HAP-1 (cell line): ENCODE measurements around the gene ANKRD37.

Experiments used
- DNase-seq, 2 experiments: peaks; one replicate each; pipeline ENCODE4 v3.0.0-alpha.2; 2016 to 2020; ENCODE audit warnings: low spot score in 2 of 2
- H3K27me3 ChIP-seq: fragments of 250-450 bp; sonication (Bioruptor Pico); 2 replicates; pipeline ENCODE4 v1.5.1; 2020; ENCODE audit warnings: low read depth, mild to moderate bottlenecking, moderate library complexity
- H3K36me3 ChIP-seq: fragments of 250-450 bp; sonication (Bioruptor Pico); replicated peaks from 2 replicates; pipeline ENCODE4 v1.5.1; 2020; ENCODE audit warnings: mild to moderate bottlenecking
- H3K4me1 ChIP-seq: fragments of 250-450 bp; sonication (Bioruptor Pico); 2 replicates; pipeline ENCODE4 v1.5.1; 2020; ENCODE audit warnings: mild to moderate bottlenecking
- H3K4me3 ChIP-seq: fragments of 250-450 bp; sonication (Bioruptor Pico); 2 replicates; pipeline ENCODE4 v1.5.1; 2020; ENCODE audit warnings: mild to moderate bottlenecking, moderate library complexity
- H3K9me3 ChIP-seq: fragments of 250-450 bp; sonication (Bioruptor Pico); 2 replicates; pipeline ENCODE4 v1.5.1; 2020; ENCODE audit warnings: mild to moderate bottlenecking, moderate library complexity
- in situ Hi-C: fragments of 300-500 bp; cut with MboI; formaldehyde crosslinking; loops from 3 replicates; pipeline ENCODE4 v1.14.3; 2020; ENCODE audit warnings: low sequenced_read_pairs, inconsistent platforms, mixed read lengths

The ANKRD37 gene

GRCh38 chr4:185364886-185365285 lies 31.8 kb upstream of the ANKRD37 start:
- in situ Hi-C loops = no loop called here
- H3K4me3 ChIP-seq = no peak overlapping the region
- no peaks in the 10 kb centered on the region for H3K36me3 ChIP-seq
- peaks cover 11% of the 10 kb centered on the region for H3K4me1 ChIP-seq
- no peaks in the 10 kb centered on the region for H3K27me3 ChIP-seq
- no peak for DNase-seq
- no peaks in the 10 kb centered on the region for H3K9me3 ChIP-seq

DNA sequence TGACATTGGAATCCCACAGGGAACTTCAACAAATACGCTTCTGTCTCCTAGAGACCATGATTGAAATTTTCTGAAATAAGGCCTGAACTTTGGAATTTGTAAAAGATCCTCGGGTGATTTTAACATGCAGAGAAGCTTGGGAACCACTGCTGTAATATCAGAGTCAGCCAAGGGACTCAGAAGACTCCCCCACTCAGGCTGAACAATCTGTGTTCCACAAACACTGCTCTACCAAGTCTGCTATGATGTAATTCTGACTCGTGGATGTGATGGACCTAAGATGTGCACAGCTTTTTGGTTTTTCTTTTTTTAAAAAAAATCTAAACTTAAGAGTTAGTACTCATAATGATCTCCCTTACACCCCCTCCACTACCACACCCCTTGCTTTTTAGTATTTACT lies 26.9 kb upstream of the ANKRD37 start:
- Histone ChIP-seq H3K9me3 (no peaks in the 10 kb centered on the region), H3K27me3 (no peaks in the 10 kb centered on the region), H3K36me3 (no peaks in the 10 kb centered on the region), H3K4me1 (peaks cover 21% of the 10 kb centered on the region), H3K4me3 (no peak overlapping the region)
- in situ Hi-C loops = no loop called here
- DNase-seq = peak in 1 of 2 experiments; percentile 18

- DNase-seq = peak; percentile 34 to 90
- in situ Hi-C loops = no loop called here
These were observed 26.2 kb upstream of the ANKRD37 start for GRCh38 chr4:185370268-185370949.

DNA sequence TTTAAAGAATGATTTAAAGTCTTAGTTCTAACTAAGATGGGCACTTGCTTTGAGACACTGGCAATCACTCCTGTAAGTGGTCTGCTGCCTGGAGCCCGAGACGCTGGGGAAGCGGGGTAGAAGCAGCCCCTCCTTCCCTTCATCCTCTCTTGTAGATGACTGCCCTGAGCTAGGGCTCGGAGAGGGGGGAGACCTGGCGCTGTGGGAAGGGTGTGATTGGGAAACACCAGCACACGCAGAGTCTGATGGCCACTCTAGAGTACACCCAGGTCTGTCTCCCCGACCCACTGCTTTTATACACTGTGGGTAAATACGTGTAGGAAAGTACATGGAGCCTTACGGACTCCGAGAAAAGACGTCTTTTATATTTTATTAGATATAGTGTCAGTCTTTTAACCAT lies 24.9 kb upstream of the ANKRD37 start:
- Histone ChIP-seq H3K9me3 (no peaks in the 10 kb centered on the region), H3K36me3 (no peaks in the 10 kb centered on the region), H3K4me3 (no peak overlapping the region), H3K27me3 (no peaks in the 10 kb centered on the region), H3K4me1 (peaks cover 16% of the 10 kb centered on the region)
- in situ Hi-C loops = no loop called here
- no peak for DNase-seq

More at GRCh38 chr4:185370268-185370949, 26.2 kb upstream of the ANKRD37 start:
- H3K9me3 ChIP-seq = no peaks in the 10 kb centered on the region
- H3K27me3 ChIP-seq = no peaks in the 10 kb centered on the region
- no peaks in the 10 kb centered on the region for H3K36me3 ChIP-seq
- H3K4me1 ChIP-seq = peaks cover 21% of the 10 kb centered on the region
- H3K4me3 ChIP-seq = no peak overlapping the region

GRCh38 chr4:185374027-185374426 lies 22.6 kb upstream of the ANKRD37 start:
- in situ Hi-C loops = no loop called here
- Histone ChIP-seq H3K9me3 (no peaks in the 10 kb centered on the region), H3K36me3 (no peaks in the 10 kb centered on the region), H3K4me3 (no peak overlapping the region), H3K4me1 (peaks cover 20% of the 10 kb centered on the region), H3K27me3 (no peaks in the 10 kb centered on the region)
- DNase-seq = no peak

DNA sequence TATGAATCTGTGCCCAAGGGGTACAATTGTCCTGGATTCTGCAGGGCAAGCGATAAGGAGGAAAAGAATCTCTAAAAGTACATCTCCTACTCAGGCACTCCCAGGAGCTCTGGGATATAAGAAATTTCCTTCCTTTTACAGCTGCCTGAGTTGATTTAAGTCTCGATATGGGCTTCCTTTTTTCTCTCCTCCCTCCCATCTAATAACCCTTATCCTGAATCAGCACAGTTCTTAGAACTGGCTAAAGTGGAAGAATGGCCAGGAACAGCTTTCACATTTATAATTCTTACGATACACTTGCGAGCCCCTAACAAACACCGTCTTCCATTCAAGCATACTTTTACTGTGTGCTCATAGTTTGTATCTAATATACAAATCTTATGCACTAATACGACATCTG lies 22.1 kb upstream of the ANKRD37 start:
- no peaks in the 10 kb centered on the region for H3K9me3 ChIP-seq
- no peak for DNase-seq
- H3K27me3 ChIP-seq = no peaks in the 10 kb centered on the region
- in situ Hi-C loops = no loop called here
- H3K36me3 ChIP-seq = no peaks in the 10 kb centered on the region
- H3K4me1 ChIP-seq = peaks cover 17% of the 10 kb centered on the region
- H3K4me3 ChIP-seq = no peak overlapping the region

- H3K4me3 ChIP-seq = no peak overlapping the region
- DNase-seq = no peak
- H3K36me3 ChIP-seq = no peaks in the 10 kb centered on the region
- in situ Hi-C loops = no loop called here
- H3K4me1 ChIP-seq = peaks cover 14% of the 10 kb centered on the region
- H3K27me3 ChIP-seq = no peaks in the 10 kb centered on the region
- H3K9me3 ChIP-seq = 0 out of 2 replicates have a peak, but pooled peaks cover 3% of the 10 kb centered on the region
These were observed 18.4 kb upstream of the ANKRD37 start for GRCh38 chr4:185378264-185378663.

DNA sequence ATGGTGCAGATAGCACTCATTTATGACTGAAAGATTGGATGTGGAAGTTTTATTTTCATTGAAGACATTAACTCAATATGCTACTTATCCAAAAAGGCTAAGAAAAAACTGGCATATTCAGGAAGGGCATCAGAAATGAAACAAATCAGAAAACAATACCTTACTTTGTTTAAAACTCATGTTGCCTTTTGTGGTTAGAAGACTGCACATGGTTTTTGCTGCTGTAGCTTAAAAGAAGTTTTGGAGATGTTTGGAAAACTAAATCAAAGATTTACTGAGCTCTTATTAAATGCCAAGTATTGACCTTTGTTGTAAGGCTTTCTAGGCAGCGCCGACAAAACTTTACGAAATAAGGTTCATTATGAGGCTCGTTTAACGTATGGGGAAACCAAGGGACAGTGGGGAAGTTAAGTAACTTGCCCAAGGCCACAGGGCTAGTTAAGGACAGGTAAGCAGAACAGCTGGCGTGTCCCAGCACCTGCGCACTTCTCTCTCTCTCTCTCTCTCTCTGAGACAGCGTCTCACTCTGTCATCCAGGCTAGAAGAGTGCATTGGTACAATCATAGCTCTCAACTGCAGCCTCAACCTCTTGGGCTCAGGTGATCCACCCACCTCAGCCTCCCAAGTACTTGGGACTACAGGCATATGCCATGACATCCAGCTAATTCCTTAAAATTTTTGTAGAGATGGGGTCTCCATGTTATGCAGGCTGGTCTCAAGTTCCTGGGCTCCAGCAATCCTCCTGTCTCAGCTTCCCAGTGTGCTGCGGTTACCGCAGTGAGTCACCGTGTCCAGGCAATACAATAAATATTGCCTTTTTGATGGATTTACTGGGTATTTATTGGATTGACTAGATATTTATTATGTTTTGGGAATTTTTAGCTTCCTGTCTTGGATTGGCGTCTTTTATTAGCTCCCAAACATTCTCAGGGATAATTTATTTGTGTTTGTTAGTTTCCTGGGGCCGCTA lies 17.0 kb upstream of the ANKRD37 start:
- in situ Hi-C loops = no loop called here
- H3K36me3 ChIP-seq = no peaks in the 10 kb centered on the region
- 0 out of 2 replicates have a peak, but pooled peaks cover 3% of the 10 kb centered on the region for H3K9me3 ChIP-seq
- H3K27me3 ChIP-seq = no peaks in the 10 kb centered on the region
- no peak for DNase-seq
- H3K4me3 ChIP-seq = no peak overlapping the region
- peaks cover 14% of the 10 kb centered on the region for H3K4me1 ChIP-seq

DNA sequence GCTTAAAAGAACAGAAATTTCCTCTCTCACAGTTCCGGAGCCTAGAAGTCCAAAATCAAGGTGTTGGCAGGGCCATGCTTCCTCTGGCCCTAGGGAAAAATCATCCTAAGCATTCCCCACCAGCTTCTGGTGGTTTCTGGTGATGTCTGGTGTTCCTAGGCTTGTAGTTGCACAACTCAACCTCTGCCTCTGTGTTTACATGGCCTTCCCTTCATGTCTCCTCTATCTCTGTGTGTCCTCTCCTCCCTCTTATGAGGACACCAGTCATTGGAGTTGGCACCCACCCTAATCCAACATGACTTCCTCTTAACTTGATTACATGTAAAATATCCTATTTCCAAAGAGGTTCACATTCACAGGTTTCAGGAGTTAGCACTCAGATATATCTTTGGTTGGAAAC lies 16.3 kb upstream of the ANKRD37 start:
- no peak overlapping the region for H3K4me3 ChIP-seq
- no peaks in the 10 kb centered on the region for H3K27me3 ChIP-seq
- in situ Hi-C loops = no loop called here
- peaks cover 18% of the 10 kb centered on the region for H3K4me1 ChIP-seq
- no peaks in the 10 kb centered on the region for H3K36me3 ChIP-seq
- DNase-seq = no peak
- H3K9me3 ChIP-seq = 0 out of 2 replicates have a peak, but pooled peaks cover 3% of the 10 kb centered on the region

GRCh38 chr4:185381288-185382196 lies 15.1 kb upstream of the ANKRD37 start:
- Histone ChIP-seq H3K27me3 (no peaks in the 10 kb centered on the region), H3K36me3 (no peaks in the 10 kb centered on the region), H3K9me3 (0 out of 2 replicates have a peak, but pooled peaks cover 3% of the 10 kb centered on the region), H3K4me1 (peaks cover 26% of the 10 kb centered on the region), H3K4me3 (no peak overlapping the region)
- no peak for DNase-seq
- in situ Hi-C loops = no loop called here

DNA sequence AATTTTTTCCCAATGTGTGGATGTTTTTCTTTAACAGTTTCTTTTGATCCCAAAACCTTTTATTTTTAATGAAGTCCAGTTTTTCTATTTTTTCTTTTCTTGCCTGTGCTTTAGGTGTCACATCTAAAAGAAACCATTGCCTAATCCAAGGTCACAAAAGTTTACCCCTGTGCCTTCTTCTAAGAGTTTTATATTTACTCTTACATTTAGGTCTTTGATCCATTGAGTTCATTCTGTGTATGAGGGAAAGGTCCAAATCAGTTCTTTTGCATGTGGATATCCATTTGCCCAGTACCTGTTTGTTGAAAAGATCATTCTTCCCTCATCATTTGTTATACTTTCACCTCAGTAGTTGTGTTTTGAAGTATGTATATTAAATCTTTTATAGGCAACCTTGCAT lies 13.9 kb upstream of the ANKRD37 start:
- in situ Hi-C loops = no loop called here
- 0 out of 2 replicates have a peak, but pooled peaks cover 3% of the 10 kb centered on the region for H3K9me3 ChIP-seq

GRCh38 chr4:185383451-185383850 lies 13.2 kb upstream of the ANKRD37 start:
- Histone ChIP-seq H3K27me3 (no peaks in the 10 kb centered on the region), H3K4me3 (no peak overlapping the region), H3K4me1 (peaks cover 22% of the 10 kb centered on the region), H3K9me3 (0 out of 2 replicates have a peak, but pooled peaks cover 3% of the 10 kb centered on the region), H3K36me3 (no peaks in the 10 kb centered on the region)
- DNase-seq = no peak
- in situ Hi-C loops = no loop called here

More for the DNA sequence above, 13.9 kb upstream of the ANKRD37 start:
- Histone ChIP-seq H3K4me3 (no peak overlapping the region), H3K4me1 (peaks cover 23% of the 10 kb centered on the region), H3K27me3 (no peaks in the 10 kb centered on the region), H3K36me3 (no peaks in the 10 kb centered on the region)
- DNase-seq = no peak

DNA sequence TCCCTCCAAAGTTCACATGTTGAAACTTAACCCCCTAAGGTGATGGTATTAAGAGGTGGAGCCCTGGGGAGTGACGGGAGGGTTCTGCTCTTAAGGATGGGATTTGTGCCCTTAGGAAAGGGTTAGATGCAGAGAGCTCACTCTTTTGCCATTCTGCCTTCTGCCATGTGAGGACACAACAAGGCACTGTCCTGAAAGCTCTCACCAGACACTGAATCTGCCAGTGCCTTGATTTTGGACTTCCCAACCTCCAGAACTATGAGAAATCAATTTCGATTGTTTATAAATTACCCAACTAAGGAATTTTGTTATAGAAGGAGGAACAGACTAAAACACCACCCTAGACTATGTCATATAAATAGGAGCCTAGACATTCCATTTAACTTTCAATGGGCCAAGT lies 12.6 kb upstream of the ANKRD37 start:
- H3K36me3 ChIP-seq = no peaks in the 10 kb centered on the region
- no peaks in the 10 kb centered on the region for H3K27me3 ChIP-seq
- no peak overlapping the region for H3K4me3 ChIP-seq
- in situ Hi-C loops = no loop called here
- DNase-seq = no peak
- 0 out of 2 replicates have a peak, but pooled peaks cover 3% of the 10 kb centered on the region for H3K9me3 ChIP-seq
- peaks cover 22% of the 10 kb centered on the region for H3K4me1 ChIP-seq
